WTC11 (cell line): ENCODE results near the gene DPYSL3. TPM values are rescaled to one million over a fixed set of nuclear protein-coding genes. Genes with fewer than 3 reads are reported as not detected.

Source experiments
- ATAC-seq: fragments of 200-7000 bp; cut with Tn5 transposase; 2 replicates; pipeline ENCODE4 v1.10.0; 2021; ENCODE audit warnings: mild to moderate bottlenecking, moderate library complexity
- CTCF ChIA-PET: fragments of 300-600 bp; sonication (Branson Sonifier 250); formaldehyde crosslinking; loops from one replicate; lab custom pipeline; 2021; ENCODE audit warnings: antibody characterized with exemption; lab: Charles Lee
- POLR2A ChIA-PET: fragments of 350-600 bp; sonication (Branson Sonifier 250); formaldehyde crosslinking; loops from one replicate; lab custom pipeline; 2021; ENCODE audit warnings: antibody characterized with exemption; lab: Charles Lee
- DNase-seq: peaks from one replicate; pipeline ENCODE4 v3.0.0; 2021; ENCODE audit warnings: low spot score
- H3K27ac Mint-ChIP-seq: 2 replicates; pipeline ENCODE4 v1.8.0; 2021; ENCODE audit warnings: mixed read lengths
- H3K27me3 Mint-ChIP-seq: 2 replicates; pipeline ENCODE4 v1.8.0; 2021; ENCODE audit warnings: low read depth, mild to moderate bottlenecking, moderate library complexity, mixed read lengths
- H3K36me3 Mint-ChIP-seq: 2 replicates; pipeline ENCODE4 v1.8.0; 2021; ENCODE audit warnings: mixed read lengths
- H3K4me1 Mint-ChIP-seq: 2 replicates; pipeline ENCODE4 v1.8.0; 2022; ENCODE audit warnings: mixed read lengths
- H3K4me3 Mint-ChIP-seq: 2 replicates; pipeline ENCODE4 v1.8.0; 2021; ENCODE audit warnings: mild to moderate bottlenecking, moderate library complexity, mixed read lengths
- H3K9me3 Mint-ChIP-seq: 2 replicates; pipeline ENCODE4 v1.8.0; 2021; ENCODE audit warnings: mixed read lengths
- CBFB ChIP-seq: sonication (generic); formaldehyde crosslinking; IDR thresholded peaks from 2 replicates; pipeline ENCODE4 v1.8.1; 2022; ENCODE audit warnings: mild to moderate bottlenecking, low read depth, missing genetic modification reagents
- CREM ChIP-seq: sonication (generic); formaldehyde crosslinking; IDR thresholded peaks from 2 replicates; pipeline ENCODE4 v1.8.1; 2022; ENCODE audit warnings: mild to moderate bottlenecking, missing genetic modification reagents, moderate library complexity
- FOXK1 ChIP-seq: sonication (generic); formaldehyde crosslinking; IDR thresholded peaks from 2 replicates; pipeline ENCODE4 v1.8.0; 2022; ENCODE audit warnings: mild to moderate bottlenecking, moderate library complexity, missing genetic modification reagents
- FOXP1 ChIP-seq: sonication (generic); formaldehyde crosslinking; IDR thresholded peaks from 2 replicates; pipeline ENCODE4 v1.8.0; 2022; ENCODE audit warnings: missing genetic modification reagents, mild to moderate bottlenecking, moderate library complexity, borderline replicate concordance
- GABPB1 ChIP-seq: sonication (generic); formaldehyde crosslinking; IDR thresholded peaks from 2 replicates; pipeline ENCODE4 v1.8.1; 2023; ENCODE audit warnings: mild to moderate bottlenecking, missing genetic modification reagents
- GRHL2 ChIP-seq: fragments of 250-450 bp; sonication (Bioruptor Pico); IDR thresholded peaks from 2 replicates; pipeline ENCODE4 v1.8.0; 2022; ENCODE audit warnings: mild to moderate bottlenecking, moderate library complexity; ENCODE audit not compliant: insufficient replicate concordance, severe bottlenecking
- GTF2I ChIP-seq: fragments of 250-450 bp; sonication (Bioruptor Pico); conservative IDR thresholded peaks from 2 replicates; pipeline ENCODE4 v1.4.0; 2021; ENCODE audit warnings: mild to moderate bottlenecking
- HMGA2 ChIP-seq: fragments of 250-450 bp; sonication (Bioruptor Pico); IDR thresholded peaks from 2 replicates; pipeline ENCODE4 v1.4.0; 2021; ENCODE audit warnings: mild to moderate bottlenecking, moderate library complexity
- JAZF1 ChIP-seq: fragments of 250-450 bp; sonication (Bioruptor Pico); IDR thresholded peaks from 2 replicates; pipeline ENCODE4 v1.9.0; 2021; ENCODE audit warnings: moderate library complexity, mild to moderate bottlenecking, inconsistent platforms
- JUN ChIP-seq: sonication (generic); formaldehyde crosslinking; IDR thresholded peaks from 2 replicates; pipeline ENCODE4 v1.8.0; 2023; ENCODE audit warnings: mild to moderate bottlenecking, missing genetic modification reagents
- MYBL2 ChIP-seq: sonication (generic); formaldehyde crosslinking; IDR thresholded peaks from 2 replicates; pipeline ENCODE4 v1.8.1; 2023; ENCODE audit warnings: mild to moderate bottlenecking, moderate library complexity, missing genetic modification reagents
- NFATC4 ChIP-seq: fragments of 250-450 bp; sonication (Bioruptor Pico); IDR thresholded peaks from 2 replicates; pipeline ENCODE4 v1.9.0; 2021; ENCODE audit warnings: mild to moderate bottlenecking
- SMAD3 ChIP-seq: sonication (generic); formaldehyde crosslinking; IDR thresholded peaks from 2 replicates; pipeline ENCODE4 v1.8.0; 2022; ENCODE audit warnings: missing genetic modification reagents, mild to moderate bottlenecking, borderline replicate concordance
- SP1 ChIP-seq: sonication (generic); formaldehyde crosslinking; conservative IDR thresholded peaks from 2 replicates; pipeline ENCODE4 v1.8.1; 2022; ENCODE audit warnings: missing genetic modification reagents
- ZNF121 ChIP-seq: sonication (generic); formaldehyde crosslinking; IDR thresholded peaks from 2 replicates; pipeline ENCODE4 v1.8.0; 2023; ENCODE audit warnings: missing genetic modification reagents
- ZNF263 ChIP-seq: sonication (generic); formaldehyde crosslinking; IDR thresholded peaks from 2 replicates; pipeline ENCODE4 v1.8.1; 2022; ENCODE audit warnings: low read depth, mild to moderate bottlenecking, moderate library complexity, missing genetic modification reagents
- ZNF317 ChIP-seq: sonication (generic); formaldehyde crosslinking; IDR thresholded peaks from 2 replicates; pipeline ENCODE4 v1.8.1; 2023; ENCODE audit warnings: low read depth, mild to moderate bottlenecking, moderate library complexity, missing genetic modification reagents, borderline replicate concordance
- ZNF671 ChIP-seq: fragments of 250-450 bp; sonication (Bioruptor Pico); IDR thresholded peaks from 2 replicates; pipeline ENCODE4 v1.8.0; 2021; ENCODE audit warnings: mild to moderate bottlenecking
- total RNA-seq: library from RNA; stranded (reverse); gene quantifications from 3 replicates; pipeline ENCODE4 v1.2.3, GENCODE V29; 2021
- TF ChIP-seq, protein P1 (sequence below): sonication (generic); formaldehyde crosslinking; IDR thresholded peaks from 2 replicates; pipeline ENCODE4 v1.8.1; 2023; ENCODE audit warnings: mild to moderate bottlenecking, missing genetic modification reagents
- TF ChIP-seq, protein P2 (sequence below): fragments of 250-450 bp; sonication (Bioruptor Pico); IDR thresholded peaks from 2 replicates; pipeline ENCODE4 v1.9.0; 2021; ENCODE audit warnings: moderate library complexity, mild to moderate bottlenecking, inconsistent platforms, borderline replicate concordance
- TF ChIP-seq, protein P3 (sequence below): sonication (generic); formaldehyde crosslinking; IDR thresholded peaks from 2 replicates; pipeline ENCODE4 v1.8.0; 2022; ENCODE audit warnings: mild to moderate bottlenecking, missing genetic modification reagents
- TF ChIP-seq, protein P4 (sequence below): sonication (generic); formaldehyde crosslinking; IDR thresholded peaks from 2 replicates; pipeline ENCODE4 v1.8.1; 2022; ENCODE audit warnings: missing genetic modification reagents, borderline replicate concordance
- TF ChIP-seq, protein P5 (sequence below): sonication (generic); formaldehyde crosslinking; IDR thresholded peaks from 2 replicates; pipeline ENCODE4 v1.8.1; 2023; ENCODE audit warnings: mild to moderate bottlenecking, missing genetic modification reagents
- TF ChIP-seq, protein P6 (sequence below): sonication (generic); formaldehyde crosslinking; IDR thresholded peaks from 2 replicates; pipeline ENCODE4 v1.8.1; 2022; ENCODE audit warnings: low read depth, mild to moderate bottlenecking, moderate library complexity, missing genetic modification reagents, borderline replicate concordance

Gene DPYSL3
- total RNA-seq, 1 experiment from 2014 or later, result 358 TPM

DNA sequence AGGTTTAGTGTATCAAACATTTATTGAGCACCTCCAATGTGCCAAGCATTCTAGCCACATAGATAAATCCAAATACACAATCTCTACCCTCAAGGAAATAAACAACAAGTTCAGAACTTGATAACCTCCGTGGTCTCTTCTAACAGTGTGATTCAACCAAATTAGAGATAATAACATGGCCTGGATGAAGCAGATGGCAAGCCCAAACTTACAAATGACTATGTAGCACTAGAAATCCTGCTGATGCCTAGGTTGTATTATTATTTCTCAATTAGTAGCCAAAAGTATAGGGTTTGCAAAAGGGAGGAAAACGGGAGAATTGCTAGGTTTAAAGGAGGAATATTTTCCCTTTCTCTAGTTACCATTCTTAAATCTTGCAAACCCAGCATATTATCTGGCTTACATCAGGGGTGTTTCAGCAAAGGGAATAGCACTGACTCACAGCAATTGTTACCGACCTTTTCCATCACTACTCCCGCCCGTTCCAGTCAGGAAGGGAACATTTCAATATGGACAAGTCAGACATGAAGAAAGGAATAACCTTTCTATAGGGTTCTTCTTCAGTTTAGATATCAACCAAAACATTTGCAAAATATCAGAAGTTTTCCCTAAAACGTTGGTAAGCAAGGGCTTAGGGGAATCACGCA is 2.3 kb downstream of the DPYSL3 start (continued):
- TF ChIP-seq GRHL2 (CRISPR knock-in tag) (no peak), ZNF317 (CRISPR knock-in tag) (no peak), SP1 (CRISPR knock-in tag) (no peak), CBFB (CRISPR knock-in tag) (no peak), ZNF263 (no peak)
- TF ChIP-seq, protein P1, sequence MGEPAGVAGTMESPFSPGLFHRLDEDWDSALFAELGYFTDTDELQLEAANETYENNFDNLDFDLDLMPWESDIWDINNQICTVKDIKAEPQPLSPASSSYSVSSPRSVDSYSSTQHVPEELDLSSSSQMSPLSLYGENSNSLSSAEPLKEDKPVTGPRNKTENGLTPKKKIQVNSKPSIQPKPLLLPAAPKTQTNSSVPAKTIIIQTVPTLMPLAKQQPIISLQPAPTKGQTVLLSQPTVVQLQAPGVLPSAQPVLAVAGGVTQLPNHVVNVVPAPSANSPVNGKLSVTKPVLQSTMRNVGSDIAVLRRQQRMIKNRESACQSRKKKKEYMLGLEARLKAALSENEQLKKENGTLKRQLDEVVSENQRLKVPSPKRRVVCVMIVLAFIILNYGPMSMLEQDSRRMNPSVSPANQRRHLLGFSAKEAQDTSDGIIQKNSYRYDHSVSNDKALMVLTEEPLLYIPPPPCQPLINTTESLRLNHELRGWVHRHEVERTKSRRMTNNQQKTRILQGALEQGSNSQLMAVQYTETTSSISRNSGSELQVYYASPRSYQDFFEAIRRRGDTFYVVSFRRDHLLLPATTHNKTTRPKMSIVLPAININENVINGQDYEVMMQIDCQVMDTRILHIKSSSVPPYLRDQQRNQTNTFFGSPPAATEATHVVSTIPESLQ (CRISPR knock-in tag), result no peak
- TF ChIP-seq, protein P2, sequence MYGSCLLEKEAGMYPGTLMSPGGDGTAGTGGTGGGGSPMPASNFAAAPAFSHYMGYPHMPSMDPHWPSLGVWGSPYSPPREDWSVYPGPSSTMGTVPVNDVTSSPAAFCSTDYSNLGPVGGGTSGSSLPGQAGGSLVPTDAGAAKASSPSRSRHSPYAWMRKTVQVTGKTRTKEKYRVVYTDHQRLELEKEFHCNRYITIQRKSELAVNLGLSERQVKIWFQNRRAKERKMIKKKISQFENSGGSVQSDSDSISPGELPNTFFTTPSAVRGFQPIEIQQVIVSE (CRISPR knock-in tag), result no peak

DNA sequence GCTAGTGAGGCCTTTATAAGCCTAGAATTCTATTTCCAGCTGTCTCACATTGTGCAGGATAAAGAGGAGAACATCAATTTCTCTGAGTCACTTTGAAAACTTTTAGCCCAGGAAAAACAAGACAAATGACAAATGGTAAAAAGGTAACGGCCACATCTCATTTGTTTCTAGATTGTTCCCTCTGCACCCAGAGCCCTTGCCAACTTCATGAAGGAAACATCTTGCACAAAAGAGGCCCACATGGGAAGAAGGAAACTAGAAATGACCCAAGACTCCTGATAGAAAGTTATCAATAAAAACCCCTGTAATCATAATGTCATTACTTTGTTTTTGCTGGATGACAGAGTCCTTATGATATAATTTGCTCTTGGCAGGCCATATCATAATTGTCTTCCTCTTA is 5.3 kb downstream of the DPYSL3 start:
- Mint-ChIP-seq H3K4me1 (peaks cover 28% of the 10 kb centered on the region), H3K4me3 (no peak overlapping the region), H3K9me3 (peaks cover 14% of the 10 kb centered on the region), H3K36me3 (peaks cover 16% of the 10 kb centered on the region), H3K27me3 (no peaks in the 10 kb centered on the region), H3K27ac (0 out of 2 replicates have a peak overlapping the region, but pooled peaks have one; percentile 36)
- CTCF ChIA-PET, result interaction anchor here (1.4 kb wide), 1 partner anchor 55 kb away, joined by 4 read pairs; no protein-coding TSS in a partner anchor
- no peak for TF ChIP-seq JUN (CRISPR knock-in tag)
- no peak for TF ChIP-seq MYBL2 (CRISPR knock-in tag)
- TF ChIP-seq, protein P3, sequence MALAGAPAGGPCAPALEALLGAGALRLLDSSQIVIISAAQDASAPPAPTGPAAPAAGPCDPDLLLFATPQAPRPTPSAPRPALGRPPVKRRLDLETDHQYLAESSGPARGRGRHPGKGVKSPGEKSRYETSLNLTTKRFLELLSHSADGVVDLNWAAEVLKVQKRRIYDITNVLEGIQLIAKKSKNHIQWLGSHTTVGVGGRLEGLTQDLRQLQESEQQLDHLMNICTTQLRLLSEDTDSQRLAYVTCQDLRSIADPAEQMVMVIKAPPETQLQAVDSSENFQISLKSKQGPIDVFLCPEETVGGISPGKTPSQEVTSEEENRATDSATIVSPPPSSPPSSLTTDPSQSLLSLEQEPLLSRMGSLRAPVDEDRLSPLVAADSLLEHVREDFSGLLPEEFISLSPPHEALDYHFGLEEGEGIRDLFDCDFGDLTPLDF (CRISPR knock-in tag), result no peak
- TF ChIP-seq, protein P4, sequence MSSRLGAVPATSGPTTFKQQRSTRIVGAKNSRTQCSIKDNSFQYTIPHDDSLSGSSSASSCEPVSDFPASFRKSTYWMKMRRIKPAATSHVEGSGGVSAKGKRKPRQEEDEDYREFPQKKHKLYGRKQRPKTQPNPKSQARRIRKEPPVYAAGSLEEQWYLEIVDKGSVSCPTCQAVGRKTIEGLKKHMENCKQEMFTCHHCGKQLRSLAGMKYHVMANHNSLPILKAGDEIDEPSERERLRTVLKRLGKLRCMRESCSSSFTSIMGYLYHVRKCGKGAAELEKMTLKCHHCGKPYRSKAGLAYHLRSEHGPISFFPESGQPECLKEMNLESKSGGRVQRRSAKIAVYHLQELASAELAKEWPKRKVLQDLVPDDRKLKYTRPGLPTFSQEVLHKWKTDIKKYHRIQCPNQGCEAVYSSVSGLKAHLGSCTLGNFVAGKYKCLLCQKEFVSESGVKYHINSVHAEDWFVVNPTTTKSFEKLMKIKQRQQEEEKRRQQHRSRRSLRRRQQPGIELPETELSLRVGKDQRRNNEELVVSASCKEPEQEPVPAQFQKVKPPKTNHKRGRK (CRISPR knock-in tag), result no peak
- TF ChIP-seq ZNF121 (CRISPR knock-in tag), result no peak
- no peak for DNase-seq
- no peak for ATAC-seq
- POLR2A ChIA-PET, result no interaction called here

DNA sequence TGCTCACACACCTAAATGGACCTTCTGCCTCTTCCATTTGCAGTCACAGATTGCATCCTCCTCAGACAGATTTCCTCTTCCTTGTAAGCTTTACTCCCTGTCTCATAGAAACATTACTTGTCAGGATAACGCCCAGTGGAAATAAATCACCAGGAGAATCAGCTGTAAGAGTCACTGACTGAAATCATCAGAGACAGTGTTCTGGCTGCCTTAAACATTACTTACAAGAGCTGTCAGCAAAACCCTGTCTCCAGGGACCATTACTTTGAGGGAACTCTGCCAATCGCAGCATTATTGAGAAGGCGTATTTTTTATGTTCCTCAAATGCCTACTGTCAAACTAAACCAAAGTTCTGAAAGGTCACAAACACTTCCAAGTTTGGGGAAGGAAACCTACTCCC is 5.9 kb downstream of the DPYSL3 start:
- CTCF ChIA-PET, result interaction anchor here (1.4 kb wide), 1 partner anchor 56 kb away, joined by 4 read pairs; no protein-coding TSS in a partner anchor
- DNase-seq (no peak), ATAC-seq (no peak)
- Mint-ChIP-seq H3K27me3 (no peaks in the 10 kb centered on the region), H3K9me3 (peaks cover 14% of the 10 kb centered on the region), H3K4me3 (no peak overlapping the region), H3K4me1 (peaks cover 28% of the 10 kb centered on the region), H3K36me3 (peaks cover 16% of the 10 kb centered on the region), H3K27ac (peak overlapping the region; percentile 36)
- POLR2A ChIA-PET, result no interaction called here
- no peak for TF ChIP-seq CREM (CRISPR knock-in tag)
- no peak for TF ChIP-seq FOXP1 (CRISPR knock-in tag)
- no peak for TF ChIP-seq GABPB1 (CRISPR knock-in tag)
- no peak for TF ChIP-seq HMGA2 (CRISPR knock-in tag)
- no peak for TF ChIP-seq NFATC4 (CRISPR knock-in tag)
- no peak for TF ChIP-seq ZNF671 (CRISPR knock-in tag)
- TF ChIP-seq, protein P5, sequence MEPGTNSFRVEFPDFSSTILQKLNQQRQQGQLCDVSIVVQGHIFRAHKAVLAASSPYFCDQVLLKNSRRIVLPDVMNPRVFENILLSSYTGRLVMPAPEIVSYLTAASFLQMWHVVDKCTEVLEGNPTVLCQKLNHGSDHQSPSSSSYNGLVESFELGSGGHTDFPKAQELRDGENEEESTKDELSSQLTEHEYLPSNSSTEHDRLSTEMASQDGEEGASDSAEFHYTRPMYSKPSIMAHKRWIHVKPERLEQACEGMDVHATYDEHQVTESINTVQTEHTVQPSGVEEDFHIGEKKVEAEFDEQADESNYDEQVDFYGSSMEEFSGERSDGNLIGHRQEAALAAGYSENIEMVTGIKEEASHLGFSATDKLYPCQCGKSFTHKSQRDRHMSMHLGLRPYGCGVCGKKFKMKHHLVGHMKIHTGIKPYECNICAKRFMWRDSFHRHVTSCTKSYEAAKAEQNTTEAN (CRISPR knock-in tag), result no peak
- no peak for TF ChIP-seq SMAD3 (CRISPR knock-in tag)
- TF ChIP-seq, protein P2 (CRISPR knock-in tag), result no peak
- TF ChIP-seq JAZF1, result no peak
- TF ChIP-seq, protein P6, sequence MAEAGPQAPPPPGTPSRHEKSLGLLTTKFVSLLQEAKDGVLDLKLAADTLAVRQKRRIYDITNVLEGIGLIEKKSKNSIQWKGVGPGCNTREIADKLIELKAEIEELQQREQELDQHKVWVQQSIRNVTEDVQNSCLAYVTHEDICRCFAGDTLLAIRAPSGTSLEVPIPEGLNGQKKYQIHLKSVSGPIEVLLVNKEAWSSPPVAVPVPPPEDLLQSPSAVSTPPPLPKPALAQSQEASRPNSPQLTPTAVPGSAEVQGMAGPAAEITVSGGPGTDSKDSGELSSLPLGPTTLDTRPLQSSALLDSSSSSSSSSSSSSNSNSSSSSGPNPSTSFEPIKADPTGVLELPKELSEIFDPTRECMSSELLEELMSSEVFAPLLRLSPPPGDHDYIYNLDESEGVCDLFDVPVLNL (CRISPR knock-in tag), result no peak
- TF ChIP-seq GTF2I (CRISPR knock-in tag), result no peak
- TF ChIP-seq CBFB (CRISPR knock-in tag), result no peak
- TF ChIP-seq FOXK1 (CRISPR knock-in tag), result no peak
